Bronchus fibroblast of lung (primary cell): ENCODE measurements around the gene CYP2C19. TPM values are rescaled to one million over a fixed set of nuclear protein-coding genes. Genes with fewer than 3 reads are reported as not detected.

Experiments
- total RNA-seq: library from RNA; depleted of rRNA; stranded (reverse); fragments of >200 nt; gene quantifications from 2 replicates; pipeline ENCODE4 v1.2.3, GENCODE V29; 2015

Gene CYP2C19
- total RNA-seq: not detected in 2 replicates

GRCh38 chr10:94762393-94762792 is at the start of gene CYP2C19:
Gene CYP2C19, plus strand, starts transcription at chr10:94762681. Its CDS starts 25 bp downstream, at chr10:94762706.

Other genes starting within 250 kb of the CYP2C19 start
- gene HELLS, start 216.9 kb upstream of the CYP2C19 start, total RNA-seq: 15.9 and 28.6 TPM in 2 replicates
- gene CYP2C18, start 79.0 kb upstream of the CYP2C19 start, total RNA-seq: not detected in 2 replicates
- gene CYP2C9, start 176.0 kb downstream of the CYP2C19 start, total RNA-seq: not detected in 2 replicates